Stimulated activated naive B cell treated with anti-CD40 and anti-IgM and Interleukin-4, amounts not matched to agents 10 μg/mL and 1 μg/mL and 100 μg/mL, for 72 hours (primary cell): ENCODE measurements around the gene EFCAB13.

Source experiments
- ATAC-seq, 2 donors: fragments of 150-1000 bp; cut with Tn5 transposase; replicated peaks; 2 replicates each; pipeline ENCODE4 v1.10.0; 2021; ENCODE audit warnings: moderate library complexity in 1 of 2
- DNase-seq: peaks from one replicate; pipeline ENCODE4 v3.0.0; 2021
- H3K27ac Mint-ChIP-seq: one replicate; pipeline ENCODE4 v1.8.0; 2022; ENCODE audit warnings: mild to moderate bottlenecking, mixed read lengths
- H3K27me3 Mint-ChIP-seq, 2 donors: one replicate each; pipeline ENCODE4 v1.8.0; 2022; ENCODE audit warnings: mixed read lengths in 2 of 2
- H3K36me3 Mint-ChIP-seq, 2 donors: one replicate each; pipeline ENCODE4 v1.8.0; 2022; ENCODE audit warnings: mixed read lengths in 2 of 2, mild to moderate bottlenecking in 1 of 2
- H3K4me1 Mint-ChIP-seq, 2 donors: one replicate each; pipeline ENCODE4 v1.8.0; 2022; ENCODE audit warnings: mixed read lengths in 2 of 2, mild to moderate bottlenecking in 1 of 2
- H3K4me3 Mint-ChIP-seq, 2 donors: one replicate each; pipeline ENCODE4 v1.8.0; 2022; ENCODE audit warnings: mild to moderate bottlenecking in 2 of 2, mixed read lengths in 2 of 2, moderate library complexity in 1 of 2
- H3K9me3 Mint-ChIP-seq, 2 donors: one replicate each; pipeline ENCODE4 v1.8.0; 2022; ENCODE audit warnings: mixed read lengths in 2 of 2, mild to moderate bottlenecking in 1 of 2

The EFCAB13 gene

GRCh38 chr17:47301161-47301560 is 22.6 kb upstream of the EFCAB13 start:
- Mint-ChIP-seq H3K27me3 (no peaks in the 10 kb centered on the region), H3K4me3 (no peak overlapping the region), H3K27ac (peak overlapping the region; percentile 32), H3K9me3 (peaks cover 9% of the 10 kb centered on the region in 2 donors), H3K36me3 (peaks cover 73 to 81% of the 10 kb centered on the region in 2 donors), H3K4me1 (peaks cover 8 to 29% of the 10 kb centered on the region in 2 donors)
- ATAC-seq (no peak), DNase-seq (no peak)

DNA sequence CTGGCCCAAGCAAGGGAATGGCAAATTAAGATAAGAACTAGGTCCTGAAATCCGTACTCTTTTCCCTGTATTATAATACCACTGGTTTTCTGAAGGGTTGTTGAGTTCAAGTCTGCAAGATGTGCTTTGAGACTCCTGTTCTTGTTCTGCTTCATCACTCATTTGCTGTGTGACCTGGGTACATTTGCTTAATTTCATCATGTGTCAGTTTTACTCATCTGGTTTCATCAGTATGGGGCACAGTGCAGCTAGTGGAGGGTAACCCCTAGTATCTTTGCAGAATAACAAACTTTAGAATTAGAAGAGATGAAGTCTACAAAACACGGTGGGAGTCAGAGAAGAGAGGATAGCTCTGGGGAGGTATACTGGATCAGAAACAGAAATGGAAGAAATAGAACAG is 21.9 kb upstream of the EFCAB13 start:
- DNase-seq: no peak
- no peak for ATAC-seq
- Mint-ChIP-seq H3K4me3 (no peak overlapping the region), H3K4me1 (peaks cover 9 to 23% of the 10 kb centered on the region in 2 donors), H3K27ac (no peak overlapping the region), H3K36me3 (peaks cover 69 to 74% of the 10 kb centered on the region in 2 donors), H3K9me3 (peaks cover 9% of the 10 kb centered on the region in 2 donors), H3K27me3 (no peaks in the 10 kb centered on the region)

DNA sequence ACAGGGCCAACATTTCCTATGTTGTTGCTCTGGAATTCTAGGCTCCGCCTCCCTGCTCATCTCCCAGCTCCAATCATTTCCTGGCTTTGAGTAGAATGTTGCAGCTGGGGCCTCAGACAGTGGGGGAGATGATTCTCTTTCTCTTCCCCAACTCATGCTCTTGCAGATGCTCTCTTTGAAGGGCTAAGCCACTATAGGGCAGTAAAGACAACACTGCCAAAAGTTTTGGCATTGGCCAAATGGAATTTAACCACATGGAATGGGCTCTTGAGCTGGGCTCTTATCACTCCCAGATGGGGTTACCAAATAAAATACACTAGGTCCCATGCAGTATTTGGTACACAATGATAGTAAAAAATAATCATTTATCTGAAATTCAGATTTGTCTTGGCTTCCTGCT is 19.6 kb upstream of the EFCAB13 start:
- Mint-ChIP-seq H3K27me3 (no peaks in the 10 kb centered on the region), H3K4me1 (peaks cover 9 to 14% of the 10 kb centered on the region in 2 donors), H3K27ac (no peak overlapping the region), H3K4me3 (no peak overlapping the region), H3K9me3 (peaks cover 9% of the 10 kb centered on the region in 2 donors), H3K36me3 (peaks cover 67 to 74% of the 10 kb centered on the region in 2 donors)
- DNase-seq: no peak
- no peak for ATAC-seq

DNA sequence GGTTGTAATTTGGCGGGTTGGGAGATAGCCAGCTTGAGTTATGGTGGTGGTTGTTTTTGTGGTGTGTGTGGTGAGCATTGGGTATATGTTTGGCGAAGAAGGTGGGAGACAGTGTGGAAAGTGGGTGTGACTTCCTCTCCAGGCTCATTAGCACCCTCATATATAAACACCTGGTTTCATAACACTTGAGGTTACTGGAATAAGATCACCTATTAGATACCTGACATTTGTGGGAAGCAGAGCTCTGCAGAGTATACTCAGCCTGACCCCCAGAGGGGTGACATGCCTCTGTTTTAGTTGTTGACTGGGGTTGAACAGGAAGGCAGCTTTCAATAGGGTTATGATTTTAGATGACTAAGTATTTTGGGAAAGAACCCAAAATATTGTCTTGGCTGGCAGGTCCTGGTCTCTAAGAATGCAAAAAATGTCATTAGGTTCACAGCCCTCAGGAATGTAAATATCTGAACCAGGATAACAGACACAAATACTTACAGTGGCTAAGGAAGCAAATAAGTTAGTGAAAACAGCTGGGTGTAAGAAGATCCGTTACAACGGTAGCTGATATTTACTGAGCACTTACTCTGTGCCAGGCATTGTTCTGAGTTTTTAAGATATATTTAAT is 18.3 kb upstream of the EFCAB13 start:
- no peak overlapping the region for H3K27ac Mint-ChIP-seq
- H3K9me3 Mint-ChIP-seq: peaks cover 9% of the 10 kb centered on the region in 2 donors
- no peaks in the 10 kb centered on the region for H3K27me3 Mint-ChIP-seq
- DNase-seq: no peak
- no peak overlapping the region for H3K4me3 Mint-ChIP-seq
- H3K4me1 Mint-ChIP-seq: peaks cover 10 to 11% of the 10 kb centered on the region in 2 donors
- ATAC-seq: peak; percentile 31 to 36
- H3K36me3 Mint-ChIP-seq: peaks cover 66 to 74% of the 10 kb centered on the region in 2 donors

DNA sequence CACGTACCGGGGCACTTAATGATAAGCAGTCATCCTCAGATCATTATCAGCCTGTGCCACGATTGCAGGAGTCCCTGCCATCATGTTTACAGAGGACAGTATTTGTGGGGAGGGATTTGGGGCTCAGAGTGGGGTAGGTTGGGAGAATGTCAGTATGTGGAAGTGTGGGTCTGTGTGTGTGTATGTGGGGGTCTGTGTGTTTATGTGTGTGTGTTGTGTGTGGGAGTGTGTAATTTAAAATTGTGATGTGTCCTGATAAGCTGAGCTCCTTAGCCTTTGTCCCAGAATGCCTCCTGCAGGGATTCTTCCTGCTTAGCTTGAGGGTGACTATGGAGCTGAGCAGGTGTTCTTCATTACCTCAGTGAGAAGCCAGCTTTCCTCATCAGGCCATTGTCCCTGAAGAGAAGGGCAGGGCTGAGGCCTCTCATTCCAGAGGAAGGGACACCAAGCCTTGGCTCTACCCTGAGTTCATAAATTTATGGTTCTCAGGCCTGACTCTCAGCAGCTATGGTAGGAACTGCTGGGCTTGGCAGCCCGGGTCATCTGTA is 13.5 kb upstream of the EFCAB13 start:
- Mint-ChIP-seq H3K4me1 (peaks cover 7 to 10% of the 10 kb centered on the region in 2 donors), H3K27me3 (no peaks in the 10 kb centered on the region), H3K36me3 (peaks cover 25 to 42% of the 10 kb centered on the region in 2 donors), H3K9me3 (no peaks in the 10 kb centered on the region), H3K27ac (no peak overlapping the region), H3K4me3 (no peak overlapping the region)
- ATAC-seq (no peak), DNase-seq (no peak)

- ATAC-seq (no peak), DNase-seq (no peak)
- Mint-ChIP-seq H3K4me1 (peaks cover 2 to 10% of the 10 kb centered on the region in 2 donors), H3K4me3 (no peak overlapping the region), H3K36me3 (peaks cover 22 to 40% of the 10 kb centered on the region in 2 donors), H3K27me3 (no peaks in the 10 kb centered on the region), H3K9me3 (no peaks in the 10 kb centered on the region), H3K27ac (no peak overlapping the region)
Observed at GRCh38 chr17:47311420-47311819, 12.3 kb upstream of the EFCAB13 start.

- H3K27ac Mint-ChIP-seq: no peak overlapping the region
Observed at GRCh38 chr17:47315451-47316266, 8.1 kb upstream of the EFCAB13 start.

GRCh38 chr17:47316311-47316710 is 7.4 kb upstream of the EFCAB13 start:
- Mint-ChIP-seq H3K4me1 (peaks cover 3 to 10% of the 10 kb centered on the region in 2 donors), H3K27me3 (no peaks in the 10 kb centered on the region), H3K4me3 (no peak overlapping the region), H3K36me3 (peaks cover 8 to 15% of the 10 kb centered on the region in 2 donors), H3K9me3 (peaks cover 4% of the 10 kb centered on the region in 2 donors), H3K27ac (no peak overlapping the region)
- ATAC-seq: no peak
- DNase-seq: no peak

More at GRCh38 chr17:47315451-47316266, 8.1 kb upstream of the EFCAB13 start:
- DNase-seq: peak; percentile 30
- H3K4me3 Mint-ChIP-seq: no peak overlapping the region
- peaks cover 0 to 10% of the 10 kb centered on the region in 2 donors for H3K4me1 Mint-ChIP-seq
- no peaks in the 10 kb centered on the region for H3K27me3 Mint-ChIP-seq
- H3K9me3 Mint-ChIP-seq: no peaks in the 10 kb centered on the region
- ATAC-seq: peak; percentile 72 to 85
- H3K36me3 Mint-ChIP-seq: peaks cover 5 to 15% of the 10 kb centered on the region in 2 donors

GRCh38 chr17:47317119-47317518 is 6.6 kb upstream of the EFCAB13 start:
- peaks cover 3 to 10% of the 10 kb centered on the region in 2 donors for H3K4me1 Mint-ChIP-seq
- no peak overlapping the region for H3K4me3 Mint-ChIP-seq
- H3K36me3 Mint-ChIP-seq: peaks cover 8 to 10% of the 10 kb centered on the region in 2 donors
- H3K27me3 Mint-ChIP-seq: no peaks in the 10 kb centered on the region
- no peak overlapping the region for H3K27ac Mint-ChIP-seq
- DNase-seq (no peak), ATAC-seq (no peak)
- peaks cover 4 to 5% of the 10 kb centered on the region in 2 donors for H3K9me3 Mint-ChIP-seq

DNA sequence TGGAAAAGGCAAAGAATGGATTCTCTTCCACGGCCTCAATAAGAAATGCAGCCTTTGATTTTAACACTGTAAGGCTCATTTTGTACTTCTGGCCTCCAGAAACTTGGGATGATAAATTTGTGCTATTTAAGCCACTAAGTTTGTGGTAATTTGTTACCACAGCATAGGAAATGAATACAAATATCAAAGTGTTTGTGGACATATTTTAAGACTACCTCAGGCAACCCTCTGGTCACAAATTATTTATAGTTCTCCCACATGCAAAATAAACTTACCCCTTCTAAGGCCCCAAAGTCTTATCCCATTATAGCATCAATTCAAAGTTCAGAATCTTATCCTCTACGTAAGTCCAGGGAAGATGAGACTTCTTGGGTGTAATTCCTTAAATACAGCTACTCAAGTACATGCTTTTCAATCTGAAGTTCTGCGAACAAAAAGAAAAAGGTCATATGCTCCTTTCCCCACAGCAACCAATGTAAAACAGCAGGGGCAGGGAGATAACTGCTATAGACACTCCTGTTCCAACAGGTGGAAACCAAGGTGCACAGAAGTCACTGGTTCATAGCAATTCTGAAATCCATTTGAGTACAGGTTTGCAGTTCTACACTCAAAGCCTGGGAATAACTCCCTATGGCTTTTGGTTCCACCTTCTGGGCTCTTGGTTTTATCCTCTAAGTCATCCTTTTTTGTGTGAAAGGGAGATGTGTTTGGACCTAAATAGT is 5.4 kb upstream of the EFCAB13 start:
- H3K4me3 Mint-ChIP-seq: no peak overlapping the region
- H3K27me3 Mint-ChIP-seq: no peaks in the 10 kb centered on the region
- DNase-seq (no peak), ATAC-seq (no peak)
- H3K36me3 Mint-ChIP-seq: peaks cover 8% of the 10 kb centered on the region in 2 donors
- peaks cover 9 to 20% of the 10 kb centered on the region in 2 donors for H3K4me1 Mint-ChIP-seq
- H3K9me3 Mint-ChIP-seq: peaks cover 4 to 5% of the 10 kb centered on the region in 2 donors
- H3K27ac Mint-ChIP-seq: no peak overlapping the region

- H3K4me3 Mint-ChIP-seq: no peak overlapping the region
- H3K36me3 Mint-ChIP-seq: peaks cover 4 to 5% of the 10 kb centered on the region in 2 donors
- peak overlapping the region; percentile 51 for H3K27ac Mint-ChIP-seq
- ATAC-seq: no peak
- no peaks in the 10 kb centered on the region for H3K27me3 Mint-ChIP-seq
- peaks cover 16 to 18% of the 10 kb centered on the region in 2 donors for H3K4me1 Mint-ChIP-seq
- peaks cover 4 to 5% of the 10 kb centered on the region in 2 donors for H3K9me3 Mint-ChIP-seq
- no peak for DNase-seq
Observed at GRCh38 chr17:47320879-47321502, 2.8 kb upstream of the EFCAB13 start.

DNA sequence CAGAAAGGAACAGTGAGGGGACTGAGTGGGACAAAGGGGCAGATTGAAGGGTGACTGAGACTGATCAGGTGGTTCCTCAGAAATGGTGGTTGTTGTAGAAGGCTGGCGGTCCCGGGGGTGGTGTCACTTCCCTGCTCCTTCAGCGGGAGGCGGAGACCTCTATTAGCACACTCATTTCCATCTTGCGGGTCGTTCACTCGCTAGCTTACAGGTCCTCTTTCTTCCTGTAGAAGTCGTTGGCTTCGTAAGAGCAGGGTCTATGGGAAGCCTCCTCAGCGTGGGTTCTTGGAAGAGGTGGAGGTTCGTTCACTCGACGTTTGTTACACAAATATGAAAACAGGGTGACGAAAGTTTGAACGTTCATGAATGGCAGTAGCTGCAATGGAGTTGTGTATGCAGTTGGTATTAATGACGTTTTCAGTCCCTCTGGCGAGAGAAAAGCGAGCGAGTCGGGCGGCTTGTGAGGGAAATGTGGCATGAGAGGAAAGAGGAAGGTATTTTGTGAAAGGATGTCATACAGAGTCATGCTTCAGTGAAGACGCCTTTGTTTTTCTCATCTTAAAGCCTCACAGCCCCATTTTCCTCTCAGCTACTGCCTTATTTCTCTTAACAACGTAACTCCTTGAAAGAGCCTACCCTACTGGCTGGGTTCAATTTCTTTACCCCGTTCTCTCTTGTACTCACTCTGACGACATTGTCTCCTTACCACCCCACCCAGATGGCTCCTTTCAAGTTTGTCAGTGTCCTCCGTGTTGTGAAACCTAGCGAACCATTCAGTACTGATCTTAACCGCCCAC is 667 bp downstream of the EFCAB13 start:
- peaks cover 4 to 12% of the 10 kb centered on the region in 2 donors for H3K36me3 Mint-ChIP-seq
- peak; percentile 73 for DNase-seq
- H3K4me3 Mint-ChIP-seq: peak overlapping the region; percentile 95 to 99
- peaks cover 4 to 5% of the 10 kb centered on the region in 2 donors for H3K9me3 Mint-ChIP-seq
- peaks cover 17 to 18% of the 10 kb centered on the region in 2 donors for H3K4me1 Mint-ChIP-seq
- ATAC-seq: peak; percentile 76
- H3K27ac Mint-ChIP-seq: peak overlapping the region; percentile 99
- H3K27me3 Mint-ChIP-seq: no peaks in the 10 kb centered on the region

- peak overlapping the region; percentile 95 to 99 for H3K4me3 Mint-ChIP-seq
- DNase-seq: no peak
Observed at GRCh38 chr17:47325176-47325575, 1.4 kb downstream of the EFCAB13 start.

More at GRCh38 chr17:47325176-47325575, 1.4 kb downstream of the EFCAB13 start:
- H3K27me3 Mint-ChIP-seq: no peaks in the 10 kb centered on the region
- ATAC-seq: no peak
- H3K9me3 Mint-ChIP-seq: peaks cover 4 to 5% of the 10 kb centered on the region in 2 donors
- peaks cover 17 to 18% of the 10 kb centered on the region in 2 donors for H3K4me1 Mint-ChIP-seq
- peak overlapping the region; percentile 99 for H3K27ac Mint-ChIP-seq
- H3K36me3 Mint-ChIP-seq: peaks cover 4 to 16% of the 10 kb centered on the region in 2 donors
